ENCODE data around the gene EFCAB7. TPM values are rescaled to one million over a fixed set of nuclear protein-coding genes. Genes with fewer than 3 reads are reported as not detected.

The EFCAB7 gene
- total and polyA plus RNA-seq, 2 of the 13 experiments (the other 11 are each of a cell fraction or from before 2014, with no cell fraction given), result 1.7 to 5.4 TPM

- TF ChIP-seq CBX1 (IDR thresholded peaks at IDR 0.05; ENCODE audit: low read depth) (peak; percentile 98), SMYD3 (CRISPR knock-in tag; IDR thresholded peaks at IDR 0.05) (peak; percentile 85), E2F5 (CRISPR knock-in tag; conservative IDR thresholded peaks at IDR 0.05) (peak; percentile 92), ZNF792 (CRISPR knock-in tag; IDR thresholded peaks at IDR 0.05) (peak; percentile 96), TFAP4 (IDR thresholded peaks at IDR 0.05; ENCODE audit: borderline replicate concordance, low read depth) (peak; percentile 72), SMAD3 (CRISPR knock-in tag; IDR thresholded peaks at IDR 0.05) (peak; percentile 84), ZNF225 (CRISPR knock-in tag; IDR thresholded peaks at IDR 0.05) (0 out of 2 replicates have a peak, but pooled peaks have one; percentile 80), ZNF605 (CRISPR knock-in tag; IDR thresholded peaks at IDR 0.05) (peak; percentile 73; the same call in 1 of the 2 replicates), ZNF790 (CRISPR knock-in tag; IDR thresholded peaks at IDR 0.05; ENCODE audit: borderline replicate concordance) (0 out of 2 replicates have a peak, but pooled peaks have one; percentile 38), GZF1 (CRISPR knock-in tag; IDR thresholded peaks at IDR 0.05) (no peak; the same call in 1 of the 2 replicates), ZMAT3 (CRISPR knock-in tag; conservative IDR thresholded peaks at IDR 0.05) (peak; percentile 75; the same call in 1 of the 2 replicates), NR2C2 (CRISPR knock-in tag; IDR thresholded peaks at IDR 0.05; ENCODE audit: borderline replicate concordance) (peak; percentile 72), RAD51 (IDR thresholded peaks at IDR 0.05; ENCODE audit: borderline replicate concordance) (no peak), HMG20B (CRISPR knock-in tag; conservative IDR thresholded peaks at IDR 0.05) (0 out of 2 replicates have a peak, but pooled peaks have one; percentile 54), ZNF678 (CRISPR knock-in tag; IDR thresholded peaks at IDR 0.05) (no peak), MYC (CRISPR knock-in tag; IDR thresholded peaks at IDR 0.05; ENCODE audit: borderline replicate concordance) (peak; percentile 96), XRCC5 (optimal IDR thresholded peaks at IDR 0.05; ENCODE audit: low read length) (peak; percentile 97), ZNF549 (CRISPR knock-in tag; IDR thresholded peaks at IDR 0.05) (no peak), HOMEZ (CRISPR knock-in tag; IDR thresholded peaks at IDR 0.05; ENCODE audit: low read depth) (peak; percentile 43; the same call in 1 of the 2 replicates), ZNF510 (CRISPR knock-in tag; IDR thresholded peaks at IDR 0.05; ENCODE audit: low read depth) (peak; percentile 79; the same call in 1 of the 2 replicates), ELF1 (CRISPR knock-in tag; IDR thresholded peaks at IDR 0.05) (peak; percentile 91), NCOA2 (CRISPR knock-in tag; IDR thresholded peaks at IDR 0.05) (peak; percentile 62), ZBTB33 (CRISPR knock-in tag; IDR thresholded peaks at IDR 0.05) (peak; percentile 56; the same call in 1 of the 2 replicates), ZNF781 (CRISPR knock-in tag; IDR thresholded peaks at IDR 0.05; ENCODE audit: borderline replicate concordance, not compliant biosample characterization) (peak; percentile 86), KDM4B (CRISPR knock-in tag; IDR thresholded peaks at IDR 0.05) (peak; percentile 68; the same call in 1 of the 2 replicates), NR1H2 (CRISPR knock-in tag; IDR thresholded peaks at IDR 0.05; ENCODE audit: borderline replicate concordance, low read depth) (no peak)
Observed at GRCh38 chr1:63522891-63523728, at the start of gene EFCAB7, which contains the start of gene ITGB3BP (continued).
